Upper lobe of right lung (tissue), 1 donor: ENCODE results near the gene TNFSF11. TPM values are rescaled to one million over a fixed set of nuclear protein-coding genes. Genes with fewer than 3 reads are reported as not detected.

Source experiments
- ATAC-seq: fragments of 200-7000 bp; cut with Tn5 transposase; one replicate; pipeline ENCODE4 v1.9.1; 2020; ENCODE audit warnings: mild to moderate bottlenecking, moderate library complexity
- DNase-seq: peaks from one replicate; pipeline ENCODE4 v3.0.0-alpha.2; 2020
- H3K27ac ChIP-seq: fragments of 200-600 bp; one replicate; pipeline ENCODE4 v1.8.0; 2022
- H3K27me3 ChIP-seq: fragments of 200-600 bp; one replicate; pipeline ENCODE4 v1.8.0; 2022; ENCODE audit warnings: mild to moderate bottlenecking
- H3K36me3 ChIP-seq: fragments of 200-600 bp; one replicate; pipeline ENCODE4 v1.8.0; 2022
- H3K4me1 ChIP-seq: fragments of 200-600 bp; one replicate; pipeline ENCODE4 v1.8.0; 2022
- H3K4me3 ChIP-seq: fragments of 200-600 bp; one replicate; pipeline ENCODE4 v1.8.0; 2022; ENCODE audit warnings: mild to moderate bottlenecking
- H3K9me3 ChIP-seq: fragments of 200-600 bp; one replicate; pipeline ENCODE4 v1.8.0; 2022
- CTCF ChIP-seq: fragments of 200-600 bp; IDR thresholded peaks from one replicate; pipeline ENCODE4 v1.8.0; 2022; ENCODE audit warnings: antibody characterized with exemption
- intact Hi-C: fragments of 100-400 bp; cut with DNase I; formaldehyde crosslinking; loops from one replicate; pipeline ENCODE4 v1.11.0; 2022
- total RNA-seq: library from RNA; stranded (reverse); fragmentation: NEBNext Ultra II Directional; extraction: Animal tissue kit (Norgen Biotek cat#: 25700); gene quantifications from one replicate; pipeline ENCODE4 v1.2.1, GENCODE V29; 2021
- donor health status: DM: no; HTN: yes; CAD: no; lungs with severe emphysema.

Gene TNFSF11
- total RNA-seq, 1 donor from 2014 or later = not detected

- no peaks in the 10 kb centered on the region for H3K9me3 ChIP-seq
- DNase-seq (no peak), ATAC-seq (no peak)
- intact Hi-C loops = no loop called here
- TF ChIP-seq CTCF = no peak
- no peak overlapping the region for H3K27ac ChIP-seq
- H3K27me3 ChIP-seq = peaks cover 8% of the 10 kb centered on the region
- H3K36me3 ChIP-seq = no peaks in the 10 kb centered on the region
- H3K4me1 ChIP-seq = no peaks in the 10 kb centered on the region
- H3K4me3 ChIP-seq = no peak overlapping the region
These were observed 75.9 kb downstream of the TNFSF11 start for GRCh38 chr13:42649831-42650230.

DNA sequence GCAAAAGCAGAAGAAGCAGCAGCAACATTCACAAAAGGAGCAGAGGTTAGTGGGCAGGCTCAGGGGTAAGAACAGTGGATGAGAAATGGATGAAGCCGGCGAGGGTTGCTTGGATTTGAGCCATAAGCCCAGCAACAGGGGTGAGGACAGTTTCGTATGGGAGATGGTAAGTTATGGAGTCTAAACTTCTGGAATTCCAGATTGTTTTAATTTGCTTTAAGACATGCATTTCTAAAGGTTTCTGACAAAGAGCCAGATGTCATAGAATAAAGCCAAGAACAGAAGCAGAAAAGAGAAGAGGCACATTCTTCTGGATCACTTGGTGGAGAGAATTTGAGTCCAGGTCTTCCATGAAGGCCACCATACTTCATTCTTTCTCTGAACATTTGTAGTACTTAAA is 76.6 kb downstream of the TNFSF11 start:
- no peaks in the 10 kb centered on the region for H3K4me1 ChIP-seq
- H3K9me3 ChIP-seq = no peaks in the 10 kb centered on the region
- ATAC-seq (no peak), DNase-seq (no peak)
- H3K27me3 ChIP-seq = peaks cover 15% of the 10 kb centered on the region
- H3K36me3 ChIP-seq = no peaks in the 10 kb centered on the region
- no peak overlapping the region for H3K4me3 ChIP-seq
- intact Hi-C loops = no loop called here
- TF ChIP-seq CTCF = no peak
- no peak overlapping the region for H3K27ac ChIP-seq

GRCh38 chr13:42651936-42652641 is 78.1 kb downstream of the TNFSF11 start:
- Histone ChIP-seq H3K36me3 (no peaks in the 10 kb centered on the region), H3K4me3 (no peak overlapping the region), H3K4me1 (no peaks in the 10 kb centered on the region), H3K9me3 (no peaks in the 10 kb centered on the region), H3K27me3 (peaks cover 16% of the 10 kb centered on the region), H3K27ac (no peak overlapping the region)
- TF ChIP-seq CTCF = no peak
- no peak for DNase-seq
- intact Hi-C loops = no loop called here
- no peak for ATAC-seq

GRCh38 chr13:42652642-42653415 is 78.9 kb downstream of the TNFSF11 start:
- no peaks in the 10 kb centered on the region for H3K9me3 ChIP-seq
- no peaks in the 10 kb centered on the region for H3K36me3 ChIP-seq
- no peaks in the 10 kb centered on the region for H3K4me1 ChIP-seq
- peaks cover 16% of the 10 kb centered on the region for H3K27me3 ChIP-seq
- DNase-seq = no peak
- ATAC-seq = no peak
- no peak for TF ChIP-seq CTCF
- H3K27ac ChIP-seq = no peak overlapping the region
- no peak overlapping the region for H3K4me3 ChIP-seq
- intact Hi-C loops = no loop called here

DNA sequence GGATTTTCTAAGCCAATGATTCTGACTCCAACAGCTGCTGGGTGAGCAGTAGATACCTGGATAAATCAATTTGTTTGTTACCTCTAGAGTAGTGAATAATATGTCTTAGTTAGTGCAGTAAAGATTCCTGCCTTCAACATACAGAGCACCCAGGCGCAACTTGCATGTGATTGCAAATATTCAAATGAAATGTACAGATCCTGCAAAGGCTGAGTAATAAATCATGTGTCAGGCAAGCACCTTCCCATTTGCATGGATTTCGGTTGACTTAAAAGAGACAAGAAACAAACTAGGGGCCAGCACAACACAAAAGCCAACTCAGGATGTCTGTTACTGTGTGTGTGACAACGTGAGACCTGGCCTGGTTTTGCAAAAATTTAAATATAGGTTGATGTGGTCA is 79.7 kb downstream of the TNFSF11 start:
- H3K4me1 ChIP-seq = no peaks in the 10 kb centered on the region
- no peak for TF ChIP-seq CTCF
- H3K36me3 ChIP-seq = no peaks in the 10 kb centered on the region
- intact Hi-C loops = no loop called here
- peaks cover 16% of the 10 kb centered on the region for H3K27me3 ChIP-seq
- no peak overlapping the region for H3K4me3 ChIP-seq
- no peak overlapping the region for H3K27ac ChIP-seq
- no peak for ATAC-seq
- no peak for DNase-seq
- H3K9me3 ChIP-seq = no peaks in the 10 kb centered on the region
